ENCODE data around the gene SNU13. TPM values are rescaled to one million over a fixed set of nuclear protein-coding genes. Genes with fewer than 3 reads are reported as not detected.
"Not testable (repeated sequence)": the region's sequence is repeated elsewhere in the genome, so short reads cannot be mapped to it uniquely, and the experiment has no call there.

Gene SNU13
- total RNA-seq = 111 TPM
- long read RNA-seq, transcript SNU13-201 (3 exons, 877 nt) = minor isoform, 16 of 92 reads
- long read RNA-seq, transcript SNU13-202 (3 exons, 1,503 nt) = major isoform, 64 of 92 reads
- long read RNA-seq, partial matches to known transcripts = 3 of 92 reads
- long read RNA-seq, other reads (novel, unspliced or antisense) = 8 of 92 reads

DNA sequence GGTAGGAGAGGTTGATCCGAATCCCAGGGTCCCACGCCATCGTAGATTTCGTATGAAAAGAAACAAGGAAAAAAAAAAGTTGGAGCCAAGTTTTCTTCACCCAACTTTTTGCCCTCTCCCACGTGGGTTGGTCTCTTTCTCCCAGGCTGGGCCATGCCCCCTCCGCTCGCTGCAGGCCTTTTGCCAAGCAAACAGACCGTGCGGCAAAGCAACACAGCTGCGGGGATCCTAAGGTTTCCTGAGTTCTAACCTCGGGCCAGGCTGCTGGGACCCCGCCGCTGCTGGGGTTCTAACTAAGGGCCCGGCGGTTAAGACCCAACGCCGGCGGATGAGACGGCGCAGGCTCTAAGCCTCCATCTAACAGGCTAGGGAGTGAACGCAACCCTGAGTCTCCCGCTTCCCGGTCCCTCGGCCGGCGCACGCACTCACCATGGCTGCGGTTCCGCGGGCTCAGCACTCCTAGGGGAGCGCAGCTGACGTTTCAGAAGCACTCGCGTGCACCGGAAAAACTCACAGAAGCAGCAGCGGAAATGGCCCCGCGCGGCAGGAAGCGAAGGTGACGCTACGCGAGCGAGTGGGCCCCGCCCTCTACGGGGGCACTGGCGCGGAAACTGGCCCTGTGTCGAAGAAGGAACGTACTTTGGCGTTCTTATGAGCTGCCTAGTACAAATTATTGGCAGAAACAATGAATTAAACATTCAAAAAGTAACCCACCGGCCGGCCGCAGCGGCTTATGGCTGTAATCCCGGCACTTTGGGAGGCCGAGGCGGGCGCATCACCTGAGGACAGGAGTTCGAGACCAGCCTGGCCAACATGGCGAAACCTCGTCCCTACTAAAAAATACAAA is at the start of gene SNU13:
SNU13 (minus strand) TSS at position 503 of the 847 bp plus-strand sequence; CDS start at position 432, 71 bp downstream.
- no peaks in the 10 kb centered on the region for H3K9me3 ChIP-seq
- intact Hi-C loops (cut with DNase I) = no loop called here
- H3K27ac ChIP-seq = peak within 1 kb of the TSS; percentile 99
- DNase-seq = peak; percentile 96
- H3K4me1 ChIP-seq = peaks cover 14% of the 10 kb centered on the region
- no peaks in the 10 kb centered on the region for H3K36me3 ChIP-seq
- no peaks in the 10 kb centered on the region for H3K27me3 ChIP-seq
- TF ChIP-seq, protein P1, sequence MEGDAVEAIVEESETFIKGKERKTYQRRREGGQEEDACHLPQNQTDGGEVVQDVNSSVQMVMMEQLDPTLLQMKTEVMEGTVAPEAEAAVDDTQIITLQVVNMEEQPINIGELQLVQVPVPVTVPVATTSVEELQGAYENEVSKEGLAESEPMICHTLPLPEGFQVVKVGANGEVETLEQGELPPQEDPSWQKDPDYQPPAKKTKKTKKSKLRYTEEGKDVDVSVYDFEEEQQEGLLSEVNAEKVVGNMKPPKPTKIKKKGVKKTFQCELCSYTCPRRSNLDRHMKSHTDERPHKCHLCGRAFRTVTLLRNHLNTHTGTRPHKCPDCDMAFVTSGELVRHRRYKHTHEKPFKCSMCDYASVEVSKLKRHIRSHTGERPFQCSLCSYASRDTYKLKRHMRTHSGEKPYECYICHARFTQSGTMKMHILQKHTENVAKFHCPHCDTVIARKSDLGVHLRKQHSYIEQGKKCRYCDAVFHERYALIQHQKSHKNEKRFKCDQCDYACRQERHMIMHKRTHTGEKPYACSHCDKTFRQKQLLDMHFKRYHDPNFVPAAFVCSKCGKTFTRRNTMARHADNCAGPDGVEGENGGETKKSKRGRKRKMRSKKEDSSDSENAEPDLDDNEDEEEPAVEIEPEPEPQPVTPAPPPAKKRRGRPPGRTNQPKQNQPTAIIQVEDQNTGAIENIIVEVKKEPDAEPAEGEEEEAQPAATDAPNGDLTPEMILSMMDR (IDR thresholded peaks at IDR 0.05) = peak; percentile 9
- ATAC-seq = peak; percentile 99
- H3K4me3 ChIP-seq = peak within 1 kb of the TSS; percentile 86

DNA sequence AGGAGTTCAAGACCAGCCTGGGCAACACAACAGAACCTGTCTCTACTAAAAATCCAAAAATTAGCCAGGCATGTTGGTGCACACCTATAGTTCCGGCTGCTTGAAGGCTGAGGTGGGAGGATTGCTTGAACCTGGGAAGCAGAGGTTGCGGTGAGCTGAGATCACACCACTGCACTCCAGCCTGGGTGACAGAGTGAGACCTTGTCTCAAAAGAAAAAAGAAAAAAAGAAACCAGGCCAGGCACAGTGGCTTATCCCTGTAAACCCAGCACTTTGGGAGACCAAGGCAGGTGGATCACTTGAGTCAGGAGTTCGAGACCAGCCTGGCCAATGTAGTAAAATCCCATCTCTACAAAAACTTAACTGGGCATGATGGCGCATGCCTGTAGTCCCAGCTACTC is 44.6 kb upstream of the SNU13 start:
- H3K27me3 ChIP-seq; H3K36me3 ChIP-seq; ATAC-seq; H3K27ac ChIP-seq; H3K4me1 ChIP-seq; H3K9me3 ChIP-seq; DNase-seq; H3K4me3 ChIP-seq; intact Hi-C loops (cut with DNase I): not testable (repeated sequence)

DNA sequence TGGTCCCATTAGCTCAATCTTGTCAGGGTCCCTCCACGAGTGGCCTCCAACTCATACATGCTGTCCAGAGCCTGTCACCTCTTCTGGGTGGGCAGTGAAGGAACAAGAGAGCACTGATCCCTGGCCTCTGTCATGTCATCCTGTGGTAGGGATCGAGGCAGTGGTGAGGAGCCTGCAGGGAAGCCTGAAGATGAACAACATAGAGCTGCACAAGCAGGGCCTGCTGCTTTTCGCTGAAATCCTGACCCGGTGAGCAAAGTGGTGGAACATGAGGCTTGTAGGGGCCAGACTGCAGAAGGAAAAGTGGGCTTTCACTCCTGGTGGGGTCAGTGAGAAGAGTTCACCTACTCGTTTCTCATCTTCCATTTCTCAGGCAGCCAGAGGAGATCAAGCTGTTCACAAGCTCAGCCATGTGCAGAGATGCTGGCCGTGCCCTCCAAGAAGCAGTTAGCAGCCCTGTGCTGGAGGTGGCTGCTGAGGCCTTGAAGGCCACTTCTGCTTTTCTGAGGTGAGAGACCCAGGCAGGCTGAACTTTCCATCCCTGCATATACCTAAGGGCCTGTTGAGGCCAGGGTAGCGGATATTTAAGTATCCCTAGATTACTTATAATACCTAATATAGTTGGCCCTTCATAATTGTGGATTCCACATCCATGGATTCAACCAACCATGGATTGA is 43.6 kb upstream of the SNU13 start:
- Histone ChIP-seq H3K4me1 (no peaks in the 10 kb centered on the region), H3K27ac (no peak overlapping the region), H3K36me3 (no peaks in the 10 kb centered on the region), H3K9me3 (no peaks in the 10 kb centered on the region), H3K27me3 (no peaks in the 10 kb centered on the region), H3K4me3 (no peak overlapping the region)
- intact Hi-C loops (cut with DNase I) = no loop called here
- DNase-seq = no peak
- TF ChIP-seq, protein P1 (IDR thresholded peaks at IDR 0.05) = no peak
- no peak for ATAC-seq

DNA sequence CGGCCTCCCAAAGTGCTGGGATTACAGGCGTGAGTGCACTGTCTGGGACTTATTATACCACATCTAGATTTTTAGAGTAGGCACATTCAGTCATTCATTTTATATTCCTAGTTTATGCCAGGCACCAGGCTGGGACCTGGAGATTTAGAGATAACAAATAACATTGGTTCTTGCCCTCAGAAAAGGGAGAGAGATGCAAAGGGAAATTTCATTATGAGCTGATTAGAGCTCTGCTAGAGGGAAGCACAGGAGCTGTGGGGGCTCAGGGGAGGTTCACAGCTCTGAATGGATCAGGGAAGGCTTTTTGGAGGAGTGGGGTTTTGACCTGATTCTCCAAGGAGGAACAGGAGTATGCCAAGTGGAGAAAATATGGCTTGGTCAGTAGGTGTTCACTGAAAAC is 42.9 kb upstream of the SNU13 start:
- H3K9me3 ChIP-seq = no peaks in the 10 kb centered on the region
- ATAC-seq = no peak
- H3K27me3 ChIP-seq = no peaks in the 10 kb centered on the region
- H3K4me1 ChIP-seq = no peaks in the 10 kb centered on the region
- no peak overlapping the region for H3K27ac ChIP-seq
- intact Hi-C loops (cut with DNase I) = no loop called here
- no peak overlapping the region for H3K4me3 ChIP-seq
- TF ChIP-seq, protein P1 (IDR thresholded peaks at IDR 0.05) = no peak
- H3K36me3 ChIP-seq = no peaks in the 10 kb centered on the region
- no peak for DNase-seq

DNA sequence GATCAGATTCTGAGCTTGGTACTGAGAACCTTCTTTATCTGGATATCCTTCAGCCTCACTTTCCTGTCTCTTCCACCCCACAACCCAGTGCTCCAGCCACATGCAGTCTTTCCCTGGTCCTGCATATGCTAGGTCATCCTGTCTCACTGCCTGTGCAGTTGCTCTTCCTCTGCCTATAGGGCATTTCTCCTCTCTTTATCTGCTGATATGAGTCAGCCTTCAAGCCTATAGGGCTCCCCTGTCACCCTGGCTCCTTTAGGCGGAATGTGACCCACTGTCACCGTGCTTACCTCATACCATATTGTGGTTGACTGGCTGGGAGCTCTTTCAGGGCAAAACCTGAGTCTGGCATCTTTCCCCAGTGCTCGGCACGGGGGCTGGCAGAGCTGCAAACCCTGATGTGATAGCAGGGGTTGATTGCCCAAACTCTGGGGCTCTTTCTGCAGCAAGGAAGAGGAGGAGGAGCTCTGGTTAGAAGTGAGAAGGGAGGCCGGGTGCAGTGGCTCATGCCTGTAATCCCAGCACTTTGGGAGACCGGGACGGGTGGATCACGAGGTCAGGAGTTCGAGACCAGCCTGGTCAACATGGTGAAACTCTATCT is 36.9 kb upstream of the SNU13 start:
- DNase-seq = no peak
- no peak for ATAC-seq
- Histone ChIP-seq H3K36me3 (no peaks in the 10 kb centered on the region), H3K27me3 (no peaks in the 10 kb centered on the region), H3K9me3 (no peaks in the 10 kb centered on the region), H3K27ac (no peak overlapping the region), H3K4me3 (no peak overlapping the region), H3K4me1 (no peaks in the 10 kb centered on the region)
- intact Hi-C loops (cut with DNase I) = no loop called here
- TF ChIP-seq, protein P1 (IDR thresholded peaks at IDR 0.05) = no peak
